Glomerular endothelial cell (primary cell): Measurements from ENCODE around the gene RNF145. TPM values are rescaled to one million over a fixed set of nuclear protein-coding genes. Genes with fewer than 3 reads are reported as not detected.
"Not testable (repeated sequence)": the region's sequence is repeated elsewhere in the genome, so short reads cannot be mapped to it uniquely, and the experiment has no call there.

Experiments
- DNase-seq: peaks from one replicate; pipeline ENCODE4 v3.0.0-alpha.2; 2011; ENCODE audit warnings: low read depth, low spot score; ENCODE audit errors: extremely low read depth
- total RNA-seq: library from RNA; depleted of rRNA; stranded (reverse); fragments of >200 nt; gene quantifications from 2 replicates; pipeline ENCODE4 v1.2.3, GENCODE V29; 2015

Gene RNF145
- 41.8 and 86.6 TPM in 2 replicates for total RNA-seq

GRCh38 chr5:159209438-159210209 lies at the start of gene RNF145:
RNF145 (minus strand) TSS chr5:159209553; CDS start chr5:159203617, 5,936 bp downstream.
- no peak for DNase-seq

- no peak for DNase-seq
Observed at GRCh38 chr5:159258361-159258760, 49.0 kb upstream of the RNF145 start.

- DNase-seq, result no peak
Observed at GRCh38 chr5:159257629-159258283, 48.4 kb upstream of the RNF145 start.

GRCh38 chr5:159257007-159257406 lies 47.7 kb upstream of the RNF145 start:
- DNase-seq, result no peak

- no peak for DNase-seq
Observed at GRCh38 chr5:159252195-159252594, 42.8 kb upstream of the RNF145 start.

- no peak for DNase-seq
Observed at GRCh38 chr5:159249158-159249557, 39.8 kb upstream of the RNF145 start.

- no peak for DNase-seq
Observed at GRCh38 chr5:159244890-159245289, 35.5 kb upstream of the RNF145 start.

- no peak for DNase-seq
Observed at GRCh38 chr5:159244163-159244562, 34.8 kb upstream of the RNF145 start.

GRCh38 chr5:159243385-159243784 lies 34.0 kb upstream of the RNF145 start:
- no peak for DNase-seq

GRCh38 chr5:159242656-159243055 lies 33.3 kb upstream of the RNF145 start:
- no peak for DNase-seq

- DNase-seq, result no peak
Observed at GRCh38 chr5:159241946-159242552, 32.7 kb upstream of the RNF145 start.

- no peak for DNase-seq
Observed at GRCh38 chr5:159240301-159240870, 31.0 kb upstream of the RNF145 start.

GRCh38 chr5:159235871-159236520 lies 26.6 kb upstream of the RNF145 start:
- not testable (repeated sequence) for DNase-seq

- no peak for DNase-seq
Observed at GRCh38 chr5:159231167-159231566, 21.8 kb upstream of the RNF145 start.

- DNase-seq, result no peak
Observed at GRCh38 chr5:159230657-159231056, 21.3 kb upstream of the RNF145 start.

- DNase-seq, result not testable (repeated sequence)
Observed at GRCh38 chr5:159228097-159228496, 18.7 kb upstream of the RNF145 start.

GRCh38 chr5:159227452-159227851 lies 18.1 kb upstream of the RNF145 start:
- no peak for DNase-seq

GRCh38 chr5:159226451-159226850 lies 17.1 kb upstream of the RNF145 start:
- DNase-seq, result no peak

GRCh38 chr5:159224471-159224870 lies 15.1 kb upstream of the RNF145 start:
- no peak for DNase-seq

GRCh38 chr5:159223469-159223868 lies 14.1 kb upstream of the RNF145 start:
- DNase-seq, result no peak

- DNase-seq, result no peak
Observed at GRCh38 chr5:159220206-159220605, 10.9 kb upstream of the RNF145 start.
